Neural crest cell (in vitro differentiated cells): ENCODE measurements around the gene TCF7. TPM values are rescaled to one million over a fixed set of nuclear protein-coding genes. Genes with fewer than 3 reads are reported as not detected.

ENCODE experiments used
- DNase-seq: peaks from one replicate; pipeline ENCODE4 v3.0.0; 2021; ENCODE audit warnings: low read depth, mixed read lengths, low spot score
- H3K27ac Mint-ChIP-seq: one replicate; pipeline ENCODE4 v1.8.0; 2021; ENCODE audit warnings: mild to moderate bottlenecking, mixed read lengths; ENCODE audit not compliant: unreplicated experiment
- H3K27me3 Mint-ChIP-seq: 2 replicates; pipeline ENCODE4 v1.8.0; 2021; ENCODE audit warnings: low read depth, mild to moderate bottlenecking, mixed read lengths
- H3K36me3 Mint-ChIP-seq: 2 replicates; pipeline ENCODE4 v1.8.0; 2021; ENCODE audit warnings: low read depth, mild to moderate bottlenecking, mixed read lengths
- H3K4me1 Mint-ChIP-seq: 2 replicates; pipeline ENCODE4 v1.8.0; 2021; ENCODE audit warnings: mixed read lengths
- H3K4me3 Mint-ChIP-seq: one replicate; pipeline ENCODE4 v1.8.0; 2021; ENCODE audit warnings: mild to moderate bottlenecking, mixed read lengths
- H3K9me3 Mint-ChIP-seq: 2 replicates; pipeline ENCODE4 v1.8.0; 2021; ENCODE audit warnings: mixed read lengths
- total RNA-seq: library from RNA; stranded (reverse); gene quantifications from 2 replicates; pipeline ENCODE4 v1.2.1, GENCODE V29; 2021
- TF ChIP-seq, protein P1 (sequence below): fragments of 200-600 bp; sonication (generic); conservative IDR thresholded peaks from 2 replicates; pipeline ENCODE4 v1.5.0; 2021; ENCODE audit warnings: antibody characterized with exemption, mild to moderate bottlenecking

Gene TCF7
- total RNA-seq, 1 donor from 2014 or later = 18.0 TPM

DNA sequence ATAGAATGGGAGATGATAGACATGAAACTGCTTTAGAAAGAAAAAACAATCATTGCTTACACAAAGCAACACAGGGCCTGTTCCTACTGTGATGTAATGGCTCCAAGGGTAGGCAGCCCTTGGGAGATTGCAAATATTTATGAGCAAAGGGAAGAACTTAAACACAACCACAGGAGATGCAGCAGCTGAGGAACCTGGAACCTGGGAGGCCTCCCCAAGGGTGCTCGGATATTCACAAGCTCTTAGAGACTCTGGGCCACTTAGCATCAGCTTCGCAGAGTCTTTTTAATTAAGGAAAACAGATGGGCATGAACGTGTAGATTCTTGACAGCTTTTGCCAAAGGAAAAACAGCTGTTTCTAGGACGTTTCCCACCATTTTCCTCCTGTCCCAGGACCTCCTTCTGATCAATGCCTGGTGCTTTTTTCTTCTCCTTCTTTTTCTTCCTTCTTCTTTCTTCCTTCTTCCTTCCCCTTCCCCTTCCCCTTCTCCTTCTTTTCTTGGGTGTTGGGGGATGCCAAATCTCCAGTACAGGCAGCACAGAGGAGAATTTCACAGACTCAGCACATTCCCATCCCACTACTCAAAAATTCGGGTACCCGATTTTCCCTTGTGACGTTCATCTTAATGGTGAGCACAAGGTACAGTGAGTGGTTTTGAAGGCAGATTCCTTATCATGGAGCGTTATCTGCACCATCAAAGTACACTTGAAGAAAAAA lies 28.1 kb upstream of the TCF7 start:
- TF ChIP-seq, protein P1, sequence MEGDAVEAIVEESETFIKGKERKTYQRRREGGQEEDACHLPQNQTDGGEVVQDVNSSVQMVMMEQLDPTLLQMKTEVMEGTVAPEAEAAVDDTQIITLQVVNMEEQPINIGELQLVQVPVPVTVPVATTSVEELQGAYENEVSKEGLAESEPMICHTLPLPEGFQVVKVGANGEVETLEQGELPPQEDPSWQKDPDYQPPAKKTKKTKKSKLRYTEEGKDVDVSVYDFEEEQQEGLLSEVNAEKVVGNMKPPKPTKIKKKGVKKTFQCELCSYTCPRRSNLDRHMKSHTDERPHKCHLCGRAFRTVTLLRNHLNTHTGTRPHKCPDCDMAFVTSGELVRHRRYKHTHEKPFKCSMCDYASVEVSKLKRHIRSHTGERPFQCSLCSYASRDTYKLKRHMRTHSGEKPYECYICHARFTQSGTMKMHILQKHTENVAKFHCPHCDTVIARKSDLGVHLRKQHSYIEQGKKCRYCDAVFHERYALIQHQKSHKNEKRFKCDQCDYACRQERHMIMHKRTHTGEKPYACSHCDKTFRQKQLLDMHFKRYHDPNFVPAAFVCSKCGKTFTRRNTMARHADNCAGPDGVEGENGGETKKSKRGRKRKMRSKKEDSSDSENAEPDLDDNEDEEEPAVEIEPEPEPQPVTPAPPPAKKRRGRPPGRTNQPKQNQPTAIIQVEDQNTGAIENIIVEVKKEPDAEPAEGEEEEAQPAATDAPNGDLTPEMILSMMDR = no peak
- no peak overlapping the region for H3K4me3 Mint-ChIP-seq
- H3K27ac Mint-ChIP-seq = no peak overlapping the region
- no peaks in the 10 kb centered on the region for H3K36me3 Mint-ChIP-seq
- H3K27me3 Mint-ChIP-seq = no peaks in the 10 kb centered on the region
- peaks cover 2% of the 10 kb centered on the region for H3K4me1 Mint-ChIP-seq
- H3K9me3 Mint-ChIP-seq = no peaks in the 10 kb centered on the region
- DNase-seq = no peak

DNA sequence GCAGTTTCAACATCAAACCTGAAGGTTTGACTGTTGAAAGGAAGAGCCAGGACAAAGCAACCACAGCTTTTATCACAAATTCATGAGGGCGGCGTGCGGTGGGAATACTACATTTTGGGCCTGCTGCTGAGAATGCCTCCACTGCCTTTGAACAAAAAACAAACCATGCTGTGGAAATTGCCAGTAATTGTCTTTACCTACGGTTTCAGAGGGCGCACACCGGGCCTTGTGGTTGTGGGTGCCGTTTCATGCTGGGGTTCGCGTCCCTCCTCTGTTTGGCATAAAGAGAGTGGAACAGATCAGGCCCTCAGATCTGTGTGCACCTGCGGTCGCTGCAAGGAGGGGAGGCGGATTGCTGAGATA lies 27.6 kb upstream of the TCF7 start:
- no peaks in the 10 kb centered on the region for H3K9me3 Mint-ChIP-seq
- peaks cover 4% of the 10 kb centered on the region for H3K4me1 Mint-ChIP-seq
- no peak overlapping the region for H3K27ac Mint-ChIP-seq
- no peaks in the 10 kb centered on the region for H3K36me3 Mint-ChIP-seq
- no peaks in the 10 kb centered on the region for H3K27me3 Mint-ChIP-seq
- DNase-seq = no peak
- no peak overlapping the region for H3K4me3 Mint-ChIP-seq
- TF ChIP-seq, protein P1 = no peak

DNA sequence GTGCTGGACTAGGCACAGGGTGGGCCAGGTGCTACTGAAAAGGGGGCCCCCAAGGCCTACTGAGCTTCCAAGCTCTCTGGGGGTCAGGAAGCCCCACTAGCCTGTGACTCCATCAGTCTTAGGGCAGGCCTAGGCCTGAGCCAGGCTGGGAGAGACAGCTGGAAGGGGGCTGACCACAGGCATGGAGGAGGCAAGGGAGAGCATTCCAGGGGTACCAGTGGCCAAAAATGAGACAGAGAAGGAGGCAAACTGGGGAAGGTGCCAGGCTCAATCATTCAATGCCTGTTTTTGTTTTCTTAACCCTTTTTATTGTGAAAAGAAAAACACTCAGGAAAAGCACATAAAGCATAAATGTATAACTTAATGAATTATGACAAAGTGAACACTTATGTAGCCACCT lies 26.2 kb upstream of the TCF7 start:
- Mint-ChIP-seq H3K4me1 (peaks cover 4% of the 10 kb centered on the region), H3K36me3 (no peaks in the 10 kb centered on the region), H3K27ac (no peak overlapping the region), H3K9me3 (no peaks in the 10 kb centered on the region), H3K27me3 (no peaks in the 10 kb centered on the region), H3K4me3 (no peak overlapping the region)
- TF ChIP-seq, protein P1 = no peak
- DNase-seq = no peak

DNA sequence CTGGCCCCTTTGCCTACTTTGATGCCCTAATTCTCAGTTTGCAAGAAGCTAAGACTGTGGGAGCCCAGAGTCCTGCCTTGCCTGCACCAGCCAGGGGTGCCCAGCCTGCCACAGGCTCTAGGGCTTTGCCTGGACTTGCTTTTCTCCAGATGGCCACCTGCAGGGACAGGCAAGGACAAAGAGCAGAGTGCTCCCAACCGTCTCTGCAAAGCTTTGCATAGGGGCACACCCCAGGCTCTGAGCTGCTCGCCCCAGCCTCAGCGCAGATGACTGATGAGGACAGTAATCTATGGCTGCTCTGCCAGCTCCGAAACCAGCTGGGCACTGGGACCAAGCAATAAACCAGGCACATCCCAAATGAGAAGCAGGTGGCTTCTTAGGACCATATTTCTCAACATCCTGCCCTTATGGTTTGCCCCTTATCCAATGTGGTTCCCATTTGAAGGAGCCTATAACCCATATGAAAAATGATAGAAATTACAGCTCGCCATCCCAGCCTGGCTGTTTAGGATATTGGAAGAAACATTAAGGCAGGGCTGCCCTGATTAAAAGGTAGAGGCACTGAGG lies 25.4 kb upstream of the TCF7 start:
- Mint-ChIP-seq H3K4me3 (no peak overlapping the region), H3K36me3 (no peaks in the 10 kb centered on the region)
- TF ChIP-seq, protein P1 = no peak

DNA sequence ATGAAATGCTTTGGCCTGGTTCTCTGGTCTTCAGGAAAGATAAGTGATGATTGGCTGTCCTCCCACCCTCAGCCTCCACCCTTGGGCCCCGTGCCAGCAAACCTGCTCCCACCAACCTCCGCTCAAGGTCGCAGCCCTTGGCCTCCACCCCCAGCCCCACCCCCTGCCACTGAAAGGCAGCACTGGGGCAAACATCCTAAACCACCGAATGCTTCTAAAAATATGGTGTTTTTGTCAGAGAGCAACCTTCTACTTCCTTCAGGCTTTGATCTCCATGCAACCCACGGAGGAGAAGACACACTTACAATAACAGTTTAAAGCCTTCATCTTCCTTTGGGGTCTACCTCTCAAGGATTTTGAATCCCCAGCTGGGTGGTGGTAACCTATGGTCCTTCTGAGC lies 24.0 kb upstream of the TCF7 start:
- H3K27ac Mint-ChIP-seq = no peak overlapping the region
- H3K27me3 Mint-ChIP-seq = no peaks in the 10 kb centered on the region
- TF ChIP-seq, protein P1 = no peak
- H3K9me3 Mint-ChIP-seq = no peaks in the 10 kb centered on the region
- no peaks in the 10 kb centered on the region for H3K36me3 Mint-ChIP-seq
- peaks cover 4% of the 10 kb centered on the region for H3K4me1 Mint-ChIP-seq
- DNase-seq = no peak
- H3K4me3 Mint-ChIP-seq = no peak overlapping the region

More for the DNA sequence above, 25.4 kb upstream of the TCF7 start:
- DNase-seq = no peak
- Mint-ChIP-seq H3K4me1 (peaks cover 4% of the 10 kb centered on the region), H3K27me3 (no peaks in the 10 kb centered on the region), H3K27ac (peak overlapping the region; percentile 16), H3K9me3 (no peaks in the 10 kb centered on the region)
